Gastrocnemius medialis (tissue), 4 donors: ENCODE measurements around the gene HOXB2.

Experiments
- CTCF ChIP-seq, 5 experiments: fragments of 450-650 bp in 3 of 5; fragments of 200-600 bp in 2 of 5; sonication (generic) in 2 of 5; IDR thresholded peaks in 4 of 5; conservative IDR thresholded peaks in 1 of 5; 1 replicate in 4 of 5; 2 replicates in 1 of 5; pipeline ENCODE4 v1.5.1; 2016 to 2019; ENCODE audit warnings: antibody characterized with exemption in 5 of 5, mild to moderate bottlenecking in 3 of 5, moderate library complexity in 3 of 5
- POLR2A ChIP-seq, 2 donors: fragments of 450-650 bp; IDR thresholded peaks; one replicate each; pipeline ENCODE4 v1.6.1; 2017; ENCODE audit warnings: antibody characterized with exemption in 2 of 2, mild to moderate bottlenecking in 2 of 2, moderate library complexity in 2 of 2

- TF ChIP-seq CTCF (IDR thresholded peaks at IDR 0.05 in 4 of 5, conservative IDR thresholded peaks at IDR 0.05 in 1 of 5) (no peak), POLR2A (IDR thresholded peaks at IDR 0.05) (no peak)
Observed at GRCh38 chr17:48539177-48539576, 5.7 kb downstream of the HOXB2 start.
